ENCODE measurements around the gene ACTRT2.

DNA sequence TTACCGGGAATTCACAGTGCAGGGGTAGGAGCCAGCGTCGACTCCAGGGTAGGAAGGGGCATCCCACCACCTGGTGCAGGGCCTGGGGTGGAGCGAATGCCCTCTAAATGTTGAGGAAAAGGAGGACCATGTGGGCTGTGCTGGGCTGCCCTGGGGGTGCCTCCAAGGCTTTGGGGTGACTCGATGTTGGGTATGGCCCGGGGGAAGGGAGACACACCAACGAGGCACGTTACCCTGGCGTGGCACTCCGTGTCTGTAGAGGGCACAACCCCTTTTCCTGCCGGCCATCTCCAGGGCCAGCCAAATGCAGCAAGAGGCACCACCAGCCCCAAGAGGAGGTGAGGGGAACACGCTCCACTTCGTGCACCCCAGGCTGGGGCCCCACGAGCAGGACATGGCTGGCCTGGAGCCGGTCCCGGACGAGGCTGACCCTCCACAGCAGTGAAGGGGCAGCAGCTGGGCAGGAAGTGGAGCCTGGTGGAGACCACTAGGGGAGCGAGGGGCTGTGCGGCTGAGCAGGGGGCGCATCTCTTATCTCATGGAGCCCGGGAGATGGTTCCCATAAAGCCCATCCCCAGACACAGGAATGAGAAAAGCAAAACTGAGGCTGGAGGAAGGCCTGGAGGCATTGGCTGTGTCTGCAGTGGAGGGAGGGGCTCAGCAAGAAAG is 11.2 kb downstream of the ACTRT2 start:
- TF ChIP-seq, protein P1, sequence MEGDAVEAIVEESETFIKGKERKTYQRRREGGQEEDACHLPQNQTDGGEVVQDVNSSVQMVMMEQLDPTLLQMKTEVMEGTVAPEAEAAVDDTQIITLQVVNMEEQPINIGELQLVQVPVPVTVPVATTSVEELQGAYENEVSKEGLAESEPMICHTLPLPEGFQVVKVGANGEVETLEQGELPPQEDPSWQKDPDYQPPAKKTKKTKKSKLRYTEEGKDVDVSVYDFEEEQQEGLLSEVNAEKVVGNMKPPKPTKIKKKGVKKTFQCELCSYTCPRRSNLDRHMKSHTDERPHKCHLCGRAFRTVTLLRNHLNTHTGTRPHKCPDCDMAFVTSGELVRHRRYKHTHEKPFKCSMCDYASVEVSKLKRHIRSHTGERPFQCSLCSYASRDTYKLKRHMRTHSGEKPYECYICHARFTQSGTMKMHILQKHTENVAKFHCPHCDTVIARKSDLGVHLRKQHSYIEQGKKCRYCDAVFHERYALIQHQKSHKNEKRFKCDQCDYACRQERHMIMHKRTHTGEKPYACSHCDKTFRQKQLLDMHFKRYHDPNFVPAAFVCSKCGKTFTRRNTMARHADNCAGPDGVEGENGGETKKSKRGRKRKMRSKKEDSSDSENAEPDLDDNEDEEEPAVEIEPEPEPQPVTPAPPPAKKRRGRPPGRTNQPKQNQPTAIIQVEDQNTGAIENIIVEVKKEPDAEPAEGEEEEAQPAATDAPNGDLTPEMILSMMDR (IDR thresholded peaks at IDR 0.05) = no peak
- TF ChIP-seq EZH2 (IDR thresholded peaks at IDR 0.05; ENCODE audit: borderline replicate concordance, insufficient read depth, low read depth, low read length, poor library complexity, severe bottlenecking) = no peak
